SW480 (cell line): ENCODE data around the gene OVCA2.

Source experiments
- DNase-seq: peaks from one replicate; pipeline ENCODE4 v3.0.0-alpha.2; 2016; ENCODE audit warnings: low spot score

The OVCA2 gene

GRCh38 chr17:2013994-2014317 is 27.9 kb upstream of the OVCA2 start:
- DNase-seq = no peak

GRCh38 chr17:2015314-2015713 is 26.5 kb upstream of the OVCA2 start:
- no peak for DNase-seq

GRCh38 chr17:2016494-2016893 is 25.3 kb upstream of the OVCA2 start:
- no peak for DNase-seq

- DNase-seq = no peak
These were observed 24.4 kb upstream of the OVCA2 start for GRCh38 chr17:2017274-2017941.

- no peak for DNase-seq
These were observed 22.9 kb upstream of the OVCA2 start for GRCh38 chr17:2018716-2019510.

GRCh38 chr17:2019723-2020122 is 22.1 kb upstream of the OVCA2 start:
- no peak for DNase-seq

GRCh38 chr17:2020721-2021120 is 21.1 kb upstream of the OVCA2 start:
- DNase-seq = no peak

GRCh38 chr17:2022647-2023240 is 19.1 kb upstream of the OVCA2 start:
- DNase-seq = no peak

- no peak for DNase-seq
These were observed 18.6 kb upstream of the OVCA2 start for GRCh38 chr17:2023256-2023655.

GRCh38 chr17:2023692-2024571 is 17.9 kb upstream of the OVCA2 start:
- DNase-seq = no peak

GRCh38 chr17:2024572-2025219 is 17.1 kb upstream of the OVCA2 start:
- no peak for DNase-seq

GRCh38 chr17:2025220-2025621 is 16.6 kb upstream of the OVCA2 start, which contains the start of gene RTN4RL1:
RTN4RL1 (minus strand) TSS chr17:2025334; CDS start chr17:2024865, 469 bp downstream.
- DNase-seq = peak; percentile 60

GRCh38 chr17:2025622-2026309 is 16.1 kb upstream of the OVCA2 start:
- peak; percentile 75 for DNase-seq

GRCh38 chr17:2027528-2028233 is 14.1 kb upstream of the OVCA2 start:
- DNase-seq = no peak

- DNase-seq = no peak
These were observed 13.6 kb upstream of the OVCA2 start for GRCh38 chr17:2028234-2028614.

GRCh38 chr17:2028737-2029136 is 13.1 kb upstream of the OVCA2 start:
- no peak for DNase-seq

GRCh38 chr17:2029911-2030778 is 11.7 kb upstream of the OVCA2 start, which contains the start of gene DPH1:
DPH1 (plus strand) TSS chr17:2030153; CDS start chr17:2030170, 17 bp downstream.
- peak; percentile 95 for DNase-seq

GRCh38 chr17:2030779-2031163 is 11.1 kb upstream of the OVCA2 start:
- DNase-seq = no peak

GRCh38 chr17:2033153-2033552 is 8.7 kb upstream of the OVCA2 start:
- no peak for DNase-seq
